ENCODE data around the gene EHMT1.

Gene EHMT1

DNA sequence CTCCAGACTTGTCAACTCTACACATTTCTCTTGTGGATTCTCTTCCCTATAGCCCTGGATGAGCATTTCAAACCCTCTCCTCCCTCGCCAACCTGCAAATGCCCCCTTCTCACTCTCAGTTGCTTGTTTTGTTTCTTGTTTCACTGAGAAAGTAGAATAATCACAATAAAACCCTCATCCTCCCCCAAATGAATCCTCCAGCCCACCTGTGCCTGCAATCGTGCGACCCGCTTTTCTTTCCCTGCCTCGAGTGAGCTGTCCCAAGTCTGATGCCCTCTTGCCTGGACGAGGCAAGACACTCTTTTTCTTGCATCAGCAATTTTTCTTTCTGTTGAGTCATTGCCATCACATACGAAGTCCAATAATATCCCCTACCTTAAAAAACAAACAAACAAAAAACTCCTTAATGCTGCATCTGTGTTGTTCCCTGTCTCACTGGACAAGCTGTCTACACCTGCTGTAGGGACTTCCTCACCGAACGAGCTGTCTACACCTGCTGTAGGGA lies 255.1 kb downstream of the EHMT1 start (continued):
- TF ChIP-seq TCF4 (CRISPR knock-in tag; IDR thresholded peaks at IDR 0.05; ENCODE audit: borderline replicate concordance) (no peak), BACH2 (CRISPR knock-in tag; IDR thresholded peaks at IDR 0.05; ENCODE audit: borderline replicate concordance) (no peak), RARB (CRISPR knock-in tag; IDR thresholded peaks at IDR 0.05) (no peak)

DNA sequence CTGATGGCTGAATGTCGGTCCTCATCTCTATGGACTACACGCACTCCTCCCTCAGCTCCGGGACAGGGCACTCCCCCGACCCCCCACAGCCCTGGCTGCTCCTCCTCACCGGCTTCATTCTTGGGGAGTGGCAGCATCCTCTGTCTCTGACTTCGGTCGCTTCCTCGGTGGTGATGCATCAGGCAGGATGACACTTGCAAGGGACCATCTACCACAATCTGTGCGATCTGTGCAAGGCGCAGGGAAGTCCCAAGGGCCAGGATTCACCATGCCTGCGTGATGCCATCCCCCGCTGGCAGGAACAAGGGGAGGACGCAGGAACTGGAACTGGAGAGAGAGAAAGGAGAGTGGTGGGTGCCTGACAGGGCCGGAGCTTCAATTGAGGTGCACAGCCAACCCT lies 256.5 kb downstream of the EHMT1 start:
- ATAC-seq: no peak
- TF ChIP-seq, protein P1, sequence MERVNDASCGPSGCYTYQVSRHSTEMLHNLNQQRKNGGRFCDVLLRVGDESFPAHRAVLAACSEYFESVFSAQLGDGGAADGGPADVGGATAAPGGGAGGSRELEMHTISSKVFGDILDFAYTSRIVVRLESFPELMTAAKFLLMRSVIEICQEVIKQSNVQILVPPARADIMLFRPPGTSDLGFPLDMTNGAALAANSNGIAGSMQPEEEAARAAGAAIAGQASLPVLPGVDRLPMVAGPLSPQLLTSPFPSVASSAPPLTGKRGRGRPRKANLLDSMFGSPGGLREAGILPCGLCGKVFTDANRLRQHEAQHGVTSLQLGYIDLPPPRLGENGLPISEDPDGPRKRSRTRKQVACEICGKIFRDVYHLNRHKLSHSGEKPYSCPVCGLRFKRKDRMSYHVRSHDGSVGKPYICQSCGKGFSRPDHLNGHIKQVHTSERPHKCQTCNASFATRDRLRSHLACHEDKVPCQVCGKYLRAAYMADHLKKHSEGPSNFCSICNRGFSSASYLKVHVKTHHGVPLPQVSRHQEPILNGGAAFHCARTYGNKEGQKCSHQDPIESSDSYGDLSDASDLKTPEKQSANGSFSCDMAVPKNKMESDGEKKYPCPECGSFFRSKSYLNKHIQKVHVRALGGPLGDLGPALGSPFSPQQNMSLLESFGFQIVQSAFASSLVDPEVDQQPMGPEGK (CRISPR knock-in tag; IDR thresholded peaks at IDR 0.05; ENCODE audit: borderline replicate concordance): no peak
- no peak for TF ChIP-seq BACH2 (CRISPR knock-in tag; IDR thresholded peaks at IDR 0.05; ENCODE audit: borderline replicate concordance)
- TF ChIP-seq SNAI2 (CRISPR knock-in tag; IDR thresholded peaks at IDR 0.05): no peak
- TF ChIP-seq, protein P2, sequence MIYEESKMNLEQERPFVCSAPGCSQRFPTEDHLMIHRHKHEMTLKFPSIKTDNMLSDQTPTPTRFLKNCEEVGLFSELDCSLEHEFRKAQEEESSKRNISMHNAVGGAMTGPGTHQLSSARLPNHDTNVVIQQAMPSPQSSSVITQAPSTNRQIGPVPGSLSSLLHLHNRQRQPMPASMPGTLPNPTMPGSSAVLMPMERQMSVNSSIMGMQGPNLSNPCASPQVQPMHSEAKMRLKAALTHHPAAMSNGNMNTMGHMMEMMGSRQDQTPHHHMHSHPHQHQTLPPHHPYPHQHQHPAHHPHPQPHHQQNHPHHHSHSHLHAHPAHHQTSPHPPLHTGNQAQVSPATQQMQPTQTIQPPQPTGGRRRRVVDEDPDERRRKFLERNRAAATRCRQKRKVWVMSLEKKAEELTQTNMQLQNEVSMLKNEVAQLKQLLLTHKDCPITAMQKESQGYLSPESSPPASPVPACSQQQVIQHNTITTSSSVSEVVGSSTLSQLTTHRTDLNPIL (CRISPR knock-in tag; IDR thresholded peaks at IDR 0.05; ENCODE audit: low read depth): no peak
- no peak for TF ChIP-seq CSDC2 (CRISPR knock-in tag; IDR thresholded peaks at IDR 0.05)
- TF ChIP-seq GLIS3 (CRISPR knock-in tag; IDR thresholded peaks at IDR 0.05): no peak
- TF ChIP-seq ZNF565 (CRISPR knock-in tag; conservative IDR thresholded peaks at IDR 0.05; ENCODE audit: low read depth): no peak
- no peak for TF ChIP-seq OSR1 (CRISPR knock-in tag; IDR thresholded peaks at IDR 0.05)
- no peak for TF ChIP-seq ZC3H10 (CRISPR knock-in tag; IDR thresholded peaks at IDR 0.05)
- no peak for TF ChIP-seq ZNF70 (CRISPR knock-in tag; IDR thresholded peaks at IDR 0.05)
- no peak for TF ChIP-seq ESRRG (CRISPR knock-in tag; IDR thresholded peaks at IDR 0.05)
- TF ChIP-seq TOX (CRISPR knock-in tag; IDR thresholded peaks at IDR 0.05; ENCODE audit: borderline replicate concordance): no peak
- TF ChIP-seq RARB (CRISPR knock-in tag; IDR thresholded peaks at IDR 0.05): no peak
- TF ChIP-seq, protein P3, sequence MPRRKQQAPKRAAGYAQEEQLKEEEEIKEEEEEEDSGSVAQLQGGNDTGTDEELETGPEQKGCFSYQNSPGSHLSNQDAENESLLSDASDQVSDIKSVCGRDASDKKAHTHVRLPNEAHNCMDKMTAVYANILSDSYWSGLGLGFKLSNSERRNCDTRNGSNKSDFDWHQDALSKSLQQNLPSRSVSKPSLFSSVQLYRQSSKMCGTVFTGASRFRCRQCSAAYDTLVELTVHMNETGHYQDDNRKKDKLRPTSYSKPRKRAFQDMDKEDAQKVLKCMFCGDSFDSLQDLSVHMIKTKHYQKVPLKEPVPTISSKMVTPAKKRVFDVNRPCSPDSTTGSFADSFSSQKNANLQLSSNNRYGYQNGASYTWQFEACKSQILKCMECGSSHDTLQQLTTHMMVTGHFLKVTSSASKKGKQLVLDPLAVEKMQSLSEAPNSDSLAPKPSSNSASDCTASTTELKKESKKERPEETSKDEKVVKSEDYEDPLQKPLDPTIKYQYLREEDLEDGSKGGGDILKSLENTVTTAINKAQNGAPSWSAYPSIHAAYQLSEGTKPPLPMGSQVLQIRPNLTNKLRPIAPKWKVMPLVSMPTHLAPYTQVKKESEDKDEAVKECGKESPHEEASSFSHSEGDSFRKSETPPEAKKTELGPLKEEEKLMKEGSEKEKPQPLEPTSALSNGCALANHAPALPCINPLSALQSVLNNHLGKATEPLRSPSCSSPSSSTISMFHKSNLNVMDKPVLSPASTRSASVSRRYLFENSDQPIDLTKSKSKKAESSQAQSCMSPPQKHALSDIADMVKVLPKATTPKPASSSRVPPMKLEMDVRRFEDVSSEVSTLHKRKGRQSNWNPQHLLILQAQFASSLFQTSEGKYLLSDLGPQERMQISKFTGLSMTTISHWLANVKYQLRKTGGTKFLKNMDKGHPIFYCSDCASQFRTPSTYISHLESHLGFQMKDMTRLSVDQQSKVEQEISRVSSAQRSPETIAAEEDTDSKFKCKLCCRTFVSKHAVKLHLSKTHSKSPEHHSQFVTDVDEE (CRISPR knock-in tag; IDR thresholded peaks at IDR 0.05): no peak
- no peak for TF ChIP-seq PPARA (CRISPR knock-in tag; IDR thresholded peaks at IDR 0.05; ENCODE audit: borderline replicate concordance)
- no peak for TF ChIP-seq ARNTL (CRISPR knock-in tag; IDR thresholded peaks at IDR 0.05; ENCODE audit: borderline replicate concordance, low read depth)

DNA sequence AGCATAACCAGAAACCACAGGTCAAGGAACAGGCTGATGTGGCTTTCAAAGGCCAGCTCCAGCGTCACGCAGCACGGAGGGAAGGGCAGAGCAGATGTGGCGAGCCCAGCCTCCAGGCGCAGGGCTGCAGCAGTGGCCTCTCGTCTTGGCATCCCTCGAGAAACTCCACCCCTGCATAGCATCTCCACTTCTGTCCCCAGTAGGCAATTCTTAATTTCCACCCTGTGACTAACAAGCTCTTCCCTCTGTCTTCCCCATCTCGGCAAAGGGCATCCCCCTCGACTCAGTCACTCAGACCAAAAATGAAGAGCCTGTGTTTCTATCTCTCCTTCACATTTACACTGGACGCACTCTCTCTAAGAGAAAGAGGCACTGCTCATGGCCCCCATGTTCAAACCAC lies 257.0 kb downstream of the EHMT1 start:
- TF ChIP-seq ZNF565 (CRISPR knock-in tag; conservative IDR thresholded peaks at IDR 0.05; ENCODE audit: low read depth): no peak
- TF ChIP-seq RARB (CRISPR knock-in tag; IDR thresholded peaks at IDR 0.05): no peak
- no peak for TF ChIP-seq ZFP30 (CRISPR knock-in tag; IDR thresholded peaks at IDR 0.05)
- no peak for TF ChIP-seq CSDC2 (CRISPR knock-in tag; IDR thresholded peaks at IDR 0.05)
- TF ChIP-seq, protein P4, sequence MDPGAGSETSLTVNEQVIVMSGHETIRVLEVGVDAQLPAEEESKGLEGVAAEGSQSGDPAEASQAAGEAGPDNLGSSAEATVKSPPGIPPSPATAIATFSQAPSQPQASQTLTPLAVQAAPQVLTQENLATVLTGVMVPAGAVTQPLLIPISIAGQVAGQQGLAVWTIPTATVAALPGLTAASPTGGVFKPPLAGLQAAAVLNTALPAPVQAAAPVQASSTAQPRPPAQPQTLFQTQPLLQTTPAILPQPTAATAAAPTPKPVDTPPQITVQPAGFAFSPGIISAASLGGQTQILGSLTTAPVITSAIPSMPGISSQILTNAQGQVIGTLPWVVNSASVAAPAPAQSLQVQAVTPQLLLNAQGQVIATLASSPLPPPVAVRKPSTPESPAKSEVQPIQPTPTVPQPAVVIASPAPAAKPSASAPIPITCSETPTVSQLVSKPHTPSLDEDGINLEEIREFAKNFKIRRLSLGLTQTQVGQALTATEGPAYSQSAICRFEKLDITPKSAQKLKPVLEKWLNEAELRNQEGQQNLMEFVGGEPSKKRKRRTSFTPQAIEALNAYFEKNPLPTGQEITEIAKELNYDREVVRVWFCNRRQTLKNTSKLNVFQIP (CRISPR knock-in tag; IDR thresholded peaks at IDR 0.05; ENCODE audit: borderline replicate concordance, low read depth): no peak
- no peak for ATAC-seq

DNA sequence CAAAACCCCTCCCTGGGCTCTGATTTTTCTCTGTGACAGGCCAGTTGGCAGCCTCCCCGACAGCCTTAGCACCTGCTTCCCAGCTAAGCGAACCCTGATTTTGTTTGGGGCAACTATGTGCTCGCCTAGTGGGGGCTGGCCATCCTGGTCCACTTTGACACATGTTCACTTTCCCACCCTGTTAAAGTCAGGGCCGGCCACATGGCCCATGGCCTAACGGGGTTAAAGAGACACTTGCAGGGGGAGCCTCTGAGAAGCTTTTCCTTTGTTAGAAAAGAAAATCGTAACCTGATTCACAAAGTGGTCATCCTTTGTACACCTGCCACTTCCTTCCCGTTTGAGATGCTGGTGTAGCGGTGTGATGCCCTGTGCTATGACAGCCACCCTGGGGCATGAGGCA lies 257.5 kb downstream of the EHMT1 start:
- ATAC-seq: no peak
- TF ChIP-seq RARB (CRISPR knock-in tag; IDR thresholded peaks at IDR 0.05) (no peak), TOX (CRISPR knock-in tag; IDR thresholded peaks at IDR 0.05; ENCODE audit: borderline replicate concordance) (no peak), ZFP3 (CRISPR knock-in tag; IDR thresholded peaks at IDR 0.05) (no peak), ZNF70 (CRISPR knock-in tag; IDR thresholded peaks at IDR 0.05) (no peak), ZC3H10 (CRISPR knock-in tag; IDR thresholded peaks at IDR 0.05) (no peak), GLIS3 (CRISPR knock-in tag; IDR thresholded peaks at IDR 0.05) (no peak), BACH2 (CRISPR knock-in tag; IDR thresholded peaks at IDR 0.05; ENCODE audit: borderline replicate concordance) (no peak), ISL1 (CRISPR knock-in tag; IDR thresholded peaks at IDR 0.05) (no peak), TCF4 (CRISPR knock-in tag; IDR thresholded peaks at IDR 0.05; ENCODE audit: borderline replicate concordance) (no peak), SNAI2 (CRISPR knock-in tag; IDR thresholded peaks at IDR 0.05) (no peak), PPARA (CRISPR knock-in tag; IDR thresholded peaks at IDR 0.05; ENCODE audit: borderline replicate concordance) (no peak)
- TF ChIP-seq, protein P2 (CRISPR knock-in tag; IDR thresholded peaks at IDR 0.05; ENCODE audit: low read depth): no peak
- TF ChIP-seq, protein P5, sequence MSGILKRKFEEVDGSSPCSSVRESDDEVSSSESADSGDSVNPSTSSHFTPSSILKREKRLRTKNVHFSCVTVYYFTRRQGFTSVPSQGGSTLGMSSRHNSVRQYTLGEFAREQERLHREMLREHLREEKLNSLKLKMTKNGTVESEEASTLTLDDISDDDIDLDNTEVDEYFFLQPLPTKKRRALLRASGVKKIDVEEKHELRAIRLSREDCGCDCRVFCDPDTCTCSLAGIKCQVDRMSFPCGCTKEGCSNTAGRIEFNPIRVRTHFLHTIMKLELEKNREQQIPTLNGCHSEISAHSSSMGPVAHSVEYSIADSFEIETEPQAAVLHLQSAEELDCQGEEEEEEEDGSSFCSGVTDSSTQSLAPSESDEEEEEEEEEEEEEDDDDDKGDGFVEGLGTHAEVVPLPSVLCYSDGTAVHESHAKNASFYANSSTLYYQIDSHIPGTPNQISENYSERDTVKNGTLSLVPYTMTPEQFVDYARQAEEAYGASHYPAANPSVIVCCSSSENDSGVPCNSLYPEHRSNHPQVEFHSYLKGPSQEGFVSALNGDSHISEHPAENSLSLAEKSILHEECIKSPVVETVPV (CRISPR knock-in tag; IDR thresholded peaks at IDR 0.05): no peak
- TF ChIP-seq, protein P3 (CRISPR knock-in tag; IDR thresholded peaks at IDR 0.05): no peak
